ENCODE measurements around the gene MED19.
A peak's percentile ranks its signal among the peaks of the same experiment; 100 is the strongest.

The MED19 gene

GRCh38 chr11:57659669-57660068, 52.3 kb downstream of the MED19 start:
- no peaks in the 10 kb centered on the region for H3K9me3 ChIP-seq (replicated peaks; ENCODE audit: insufficient read depth, low read length)
- no peaks in the 10 kb centered on the region for H3K36me3 ChIP-seq (replicated peaks; ENCODE audit: insufficient read depth, low read length)
- no peak overlapping the region for H3K4me3 ChIP-seq (ENCODE audit: low read length)
- H3K27me3 ChIP-seq (replicated peaks; ENCODE audit: insufficient read depth, low read length): no peaks in the 10 kb centered on the region
- H3K9ac ChIP-seq (ENCODE audit: low read length): no peak overlapping the region
- no peaks in the 10 kb centered on the region for H4K20me1 ChIP-seq (ENCODE audit: insufficient read depth, low read length)
- peaks cover 7% of the 10 kb centered on the region for H3K4me1 ChIP-seq (ENCODE audit: low read length)
- no peaks in the 10 kb centered on the region for H3F3A ChIP-seq (ENCODE audit: insufficient read depth, low read length)
- DNase-seq: no peak
- H3K27ac ChIP-seq (ENCODE audit: low read length): no peak overlapping the region
- no peak overlapping the region for H2AFZ ChIP-seq (ENCODE audit: low read length)
- H3K9me2 ChIP-seq (replicated peaks; ENCODE audit: insufficient read depth, low read length): no peaks in the 10 kb centered on the region
- peaks cover 37% of the 10 kb centered on the region for H3K79me2 ChIP-seq (ENCODE audit: low read length)
- H3K4me2 ChIP-seq (ENCODE audit: low read depth, low read length): no peak overlapping the region
- TF ChIP-seq CTCF (IDR thresholded peaks at IDR 0.05; ENCODE audit: low read length) (no peak), EZH2phosphoT487 (IDR thresholded peaks at IDR 0.05; ENCODE audit: low read length) (no peak), EZH2 (optimal IDR thresholded peaks at IDR 0.05; ENCODE audit: low read depth, low read length) (no peak)

GRCh38 chr11:57658023-57658361, 54.0 kb downstream of the MED19 start:
- Histone ChIP-seq H3K27ac (ENCODE audit: low read length) (peak overlapping the region; percentile 7; the same call in 1 of the 2 replicates), H3K9ac (ENCODE audit: low read length) (peak overlapping the region; percentile 52), H3K9me2 (replicated peaks; ENCODE audit: insufficient read depth, low read length) (no peaks in the 10 kb centered on the region), H3K27me3 (replicated peaks; ENCODE audit: insufficient read depth, low read length) (no peaks in the 10 kb centered on the region), H3K36me3 (replicated peaks; ENCODE audit: insufficient read depth, low read length) (no peaks in the 10 kb centered on the region), H3F3A (ENCODE audit: insufficient read depth, low read length) (no peaks in the 10 kb centered on the region), H3K9me3 (replicated peaks; ENCODE audit: insufficient read depth, low read length) (no peaks in the 10 kb centered on the region), H3K4me3 (ENCODE audit: low read length) (peak overlapping the region; percentile 79), H3K4me1 (ENCODE audit: low read length) (peaks cover 7% of the 10 kb centered on the region), H3K4me2 (ENCODE audit: low read depth, low read length) (peak overlapping the region; percentile 80), H4K20me1 (ENCODE audit: insufficient read depth, low read length) (no peaks in the 10 kb centered on the region), H2AFZ (ENCODE audit: low read length) (peak overlapping the region; percentile 31; the same call in 1 of the 2 replicates), H3K79me2 (ENCODE audit: low read length) (peaks cover 37% of the 10 kb centered on the region)
- no peak for DNase-seq
- no peak for TF ChIP-seq EZH2 (optimal IDR thresholded peaks at IDR 0.05; ENCODE audit: low read depth, low read length)
- no peak for TF ChIP-seq CTCF (IDR thresholded peaks at IDR 0.05; ENCODE audit: low read length)
- no peak for TF ChIP-seq EZH2phosphoT487 (IDR thresholded peaks at IDR 0.05; ENCODE audit: low read length)

- peaks cover 7% of the 10 kb centered on the region for H3K4me1 ChIP-seq (ENCODE audit: low read length)
- no peaks in the 10 kb centered on the region for H3K9me2 ChIP-seq (replicated peaks; ENCODE audit: insufficient read depth, low read length)
- peak; percentile 99 for DNase-seq
- H3K4me3 ChIP-seq (ENCODE audit: low read length): peak within 1 kb of the TSS; percentile 79
- no peaks in the 10 kb centered on the region for H3K9me3 ChIP-seq (replicated peaks; ENCODE audit: insufficient read depth, low read length)
- no peaks in the 10 kb centered on the region for H3F3A ChIP-seq (ENCODE audit: insufficient read depth, low read length)
- no peaks in the 10 kb centered on the region for H3K36me3 ChIP-seq (replicated peaks; ENCODE audit: insufficient read depth, low read length)
- no peaks in the 10 kb centered on the region for H4K20me1 ChIP-seq (ENCODE audit: insufficient read depth, low read length)
- H3K27ac ChIP-seq (ENCODE audit: low read length): peak within 1 kb of the TSS; percentile 28; the same call in 1 of the 2 replicates
- TF ChIP-seq EZH2phosphoT487 (IDR thresholded peaks at IDR 0.05; ENCODE audit: low read length) (no peak), CTCF (IDR thresholded peaks at IDR 0.05; ENCODE audit: low read length) (no peak), EZH2 (optimal IDR thresholded peaks at IDR 0.05; ENCODE audit: low read depth, low read length) (no peak)
- H3K4me2 ChIP-seq (ENCODE audit: low read depth, low read length): peak within 1 kb of the TSS; percentile 90
- H3K79me2 ChIP-seq (ENCODE audit: low read length): peaks cover 37% of the 10 kb centered on the region
- peak within 1 kb of the TSS; percentile 56 for H2AFZ ChIP-seq (ENCODE audit: low read length)
- H3K9ac ChIP-seq (ENCODE audit: low read length): peak within 1 kb of the TSS; percentile 60
- H3K27me3 ChIP-seq (replicated peaks; ENCODE audit: insufficient read depth, low read length): no peaks in the 10 kb centered on the region
Observed at GRCh38 chr11:57657194-57658022, 54.6 kb downstream of the MED19 start, which contains the start of gene CLP1. Gene CLP1, plus strand, starts transcription at chr11:57657762. Its CDS starts 1,715 bp downstream, at chr11:57659477.
